Ishikawa (cell line): ENCODE data around the gene CD52.

Source experiments
- CEBPB ChIP-seq: IDR thresholded peaks from 2 replicates; pipeline ENCODE4 v1.6.1; 2012
- CREB1 ChIP-seq: IDR thresholded peaks from 2 replicates; pipeline ENCODE4 v1.6.1; 2012; ENCODE audit warnings: low read depth
- EGR1 ChIP-seq: IDR thresholded peaks from 2 replicates; pipeline ENCODE4 v1.6.1; 2012
- EP300 ChIP-seq: IDR thresholded peaks from 2 replicates; pipeline ENCODE4 v1.6.1; 2012; ENCODE audit warnings: borderline replicate concordance
- FOXM1 ChIP-seq: IDR thresholded peaks from 2 replicates; pipeline ENCODE4 v1.6.1; 2012; ENCODE audit warnings: low read depth, borderline replicate concordance
- MAX ChIP-seq: IDR thresholded peaks from 2 replicates; pipeline ENCODE4 v1.6.1; 2012
- NFIC ChIP-seq: IDR thresholded peaks from 2 replicates; pipeline ENCODE4 v1.6.1; 2012
- RAD21 ChIP-seq: IDR thresholded peaks from 2 replicates; pipeline ENCODE4 v1.6.1; 2012; ENCODE audit warnings: low read depth
- REST ChIP-seq: IDR thresholded peaks from 2 replicates; pipeline ENCODE4 v1.6.1; 2012; ENCODE audit warnings: low read depth, mild to moderate bottlenecking
- TAF1 ChIP-seq: IDR thresholded peaks from 2 replicates; pipeline ENCODE4 v1.6.1; 2012; ENCODE audit warnings: low read depth, mild to moderate bottlenecking
- TCF12 ChIP-seq: IDR thresholded peaks from 2 replicates; pipeline ENCODE4 v1.6.1; 2012; ENCODE audit warnings: low read depth
- TEAD4 ChIP-seq: IDR thresholded peaks from 2 replicates; pipeline ENCODE4 v1.6.1; 2012
- USF1 ChIP-seq: IDR thresholded peaks from 2 replicates; pipeline ENCODE4 v1.6.1; 2012
- YY1 ChIP-seq: IDR thresholded peaks from 2 replicates; pipeline ENCODE4 v1.6.1; 2012; ENCODE audit warnings: low read depth
- ZBTB7A ChIP-seq: IDR thresholded peaks from 2 replicates; pipeline ENCODE4 v1.6.1; 2012; ENCODE audit warnings: low read depth

The CD52 gene

GRCh38 chr1:26280333-26281042, 37.3 kb upstream of the CD52 start:
- TF ChIP-seq CREB1 (no peak), TEAD4 (no peak), TCF12 (no peak), CEBPB (no peak), REST (no peak), EGR1 (no peak), FOXM1 (no peak), USF1 (no peak), TAF1 (no peak), EP300 (no peak), YY1 (no peak), NFIC (no peak), RAD21 (no peak), ZBTB7A (no peak), MAX (no peak)

GRCh38 chr1:26281091-26281958, 36.4 kb upstream of the CD52 start:
- TF ChIP-seq MAX: no peak
- TF ChIP-seq ZBTB7A: no peak
- TF ChIP-seq REST: no peak
- TF ChIP-seq CREB1: no peak
- no peak for TF ChIP-seq RAD21
- TF ChIP-seq NFIC: no peak
- no peak for TF ChIP-seq TAF1
- no peak for TF ChIP-seq YY1
- no peak for TF ChIP-seq USF1
- TF ChIP-seq FOXM1: no peak
- no peak for TF ChIP-seq EGR1

GRCh38 chr1:26281971-26282370, 35.8 kb upstream of the CD52 start:
- TF ChIP-seq TCF12 (no peak), MAX (no peak), TAF1 (no peak), FOXM1 (no peak), NFIC (no peak), EGR1 (no peak), YY1 (no peak), CEBPB (no peak), RAD21 (no peak), USF1 (no peak)

- TF ChIP-seq EP300 (no peak), EGR1 (no peak), REST (no peak), TAF1 (no peak), NFIC (no peak), YY1 (no peak), TEAD4 (no peak), TCF12 (no peak), MAX (no peak), ZBTB7A (no peak), FOXM1 (no peak), USF1 (no peak), CEBPB (no peak)
Measured at GRCh38 chr1:26282401-26282918, 35.3 kb upstream of the CD52 start.
